SU-DHL-6 (cell line): ENCODE measurements around the gene GDAP1L1.

Experiments used
- H2AFZ ChIP-seq: fragments of 200-600 bp; sonication (generic); 2 replicates; pipeline ENCODE4 v1.6.1; 2014; ENCODE audit warnings: low read depth, mild to moderate bottlenecking, moderate library complexity, mixed read lengths, antibody characterized with exemption, low read length; ENCODE audit not compliant: severe bottlenecking
- H3F3A ChIP-seq: fragments of 200-600 bp; shearing (Covaris generic); 2 replicates; pipeline ENCODE4 v1.6.0; 2016; ENCODE audit warnings: antibody characterized with exemption, mild to moderate bottlenecking; ENCODE audit not compliant: insufficient read depth
- H3K27ac ChIP-seq: fragments of 200-600 bp; sonication (generic); 2 replicates; pipeline ENCODE4 v1.5.1; 2016; ENCODE audit warnings: low read depth, mild to moderate bottlenecking, low read length, moderate library complexity, mixed read lengths
- H3K27me3 ChIP-seq: fragments of 200-600 bp; sonication (generic), shearing (Covaris generic); 2 replicates; pipeline ENCODE4 v1.6.0; 2014; ENCODE audit warnings: mild to moderate bottlenecking, low read length
- H3K36me3 ChIP-seq: fragments of 200-600 bp; sonication (generic); 2 replicates; pipeline ENCODE4 v1.6.1; 2014; ENCODE audit warnings: mild to moderate bottlenecking, low read length, mixed read lengths
- H3K4me2 ChIP-seq: fragments of 300-600, 200-600 bp; shearing (Covaris generic), sonication (generic); 2 replicates; pipeline ENCODE4 v1.6.0; 2014; ENCODE audit warnings: low read length, low read depth, mild to moderate bottlenecking; ENCODE audit not compliant: poor library complexity, severe bottlenecking
- H3K4me3 ChIP-seq: fragments of 200-600 bp; sonication (generic); 2 replicates; pipeline ENCODE4 v1.5.1; 2014; ENCODE audit warnings: antibody characterized with exemption, low read length, mild to moderate bottlenecking, mixed read lengths; ENCODE audit not compliant: insufficient read depth, poor library complexity, severe bottlenecking
- H3K79me2 ChIP-seq: fragments of 200-600 bp; sonication (generic); 2 replicates; pipeline ENCODE4 v1.6.1; 2014; ENCODE audit warnings: mild to moderate bottlenecking, low read length, moderate library complexity; ENCODE audit not compliant: insufficient read depth
- H3K9ac ChIP-seq: fragments of 200-600 bp; sonication (generic); 2 replicates; pipeline ENCODE4 v1.7.0; 2014; ENCODE audit warnings: mild to moderate bottlenecking, low read length
- H3K9me2 ChIP-seq: fragments of 200-600 bp; sonication (generic); replicated peaks from 2 replicates; pipeline ENCODE4 v1.6.1; 2014; ENCODE audit warnings: low read length; ENCODE audit not compliant: insufficient read depth
- H3K9me3 ChIP-seq: fragments of 200-600 bp; sonication (generic); 2 replicates; pipeline ENCODE4 v1.6.1; 2014; ENCODE audit warnings: low read length, mixed read lengths; ENCODE audit not compliant: insufficient read depth
- H4K20me1 ChIP-seq: fragments of 200-600 bp; sonication (generic); 2 replicates; pipeline ENCODE4 v1.6.1; 2014; ENCODE audit warnings: low read depth, mild to moderate bottlenecking, antibody characterized with exemption, low read length, moderate library complexity, mixed read lengths
- CTCF ChIP-seq: fragments of 200-600 bp; sonication (generic); IDR thresholded peaks from one replicate; pipeline ENCODE4 v1.5.1; 2017; ENCODE audit warnings: antibody characterized with exemption, mild to moderate bottlenecking, low read length, moderate library complexity; ENCODE audit not compliant: insufficient read depth, poor library complexity, severe bottlenecking
- EZH2phosphoT487 ChIP-seq: fragments of 200-600 bp; sonication (generic), shearing (Covaris generic); conservative IDR thresholded peaks from 2 replicates; pipeline ENCODE4 v1.6.1; 2018; ENCODE audit warnings: mild to moderate bottlenecking, antibody characterized with exemption, low read length, moderate library complexity, mixed read lengths

The GDAP1L1 gene

GRCh38 chr20:44215125-44215524 is 32.0 kb upstream of the GDAP1L1 start:
- H3K4me2 ChIP-seq, result no peak overlapping the region
- H2AFZ ChIP-seq, result no peak overlapping the region
- H3K9ac ChIP-seq, result no peak overlapping the region
- H3K4me3 ChIP-seq, result no peak overlapping the region
- H3F3A ChIP-seq, result no peaks in the 10 kb centered on the region
- no peaks in the 10 kb centered on the region for H3K27me3 ChIP-seq
- no peaks in the 10 kb centered on the region for H3K36me3 ChIP-seq
- no peaks in the 10 kb centered on the region for H4K20me1 ChIP-seq
- H3K9me2 ChIP-seq, result no peaks in the 10 kb centered on the region
- H3K27ac ChIP-seq, result no peak overlapping the region
- H3K9me3 ChIP-seq, result no peaks in the 10 kb centered on the region
- peaks cover 2% of the 10 kb centered on the region for H3K79me2 ChIP-seq
- TF ChIP-seq EZH2phosphoT487, result no peak
- peak; percentile 58 for TF ChIP-seq CTCF

GRCh38 chr20:44217342-44218092 is 29.6 kb upstream of the GDAP1L1 start:
- Histone ChIP-seq H4K20me1 (no peaks in the 10 kb centered on the region), H3K36me3 (no peaks in the 10 kb centered on the region), H3K9me2 (no peaks in the 10 kb centered on the region), H3K27me3 (no peaks in the 10 kb centered on the region), H3K27ac (no peak overlapping the region), H3K9ac (no peak overlapping the region), H3K9me3 (no peaks in the 10 kb centered on the region), H3K79me2 (no peaks in the 10 kb centered on the region), H3K4me3 (no peak overlapping the region), H2AFZ (no peak overlapping the region), H3K4me2 (no peak overlapping the region), H3F3A (no peaks in the 10 kb centered on the region)
- TF ChIP-seq EZH2phosphoT487, result no peak
- peak; percentile 86 for TF ChIP-seq CTCF

- Histone ChIP-seq H3K9ac (no peak overlapping the region), H3K9me3 (no peaks in the 10 kb centered on the region), H3K27me3 (no peaks in the 10 kb centered on the region), H3K9me2 (no peaks in the 10 kb centered on the region), H3K4me2 (no peak overlapping the region), H2AFZ (no peak overlapping the region), H3F3A (no peaks in the 10 kb centered on the region), H3K27ac (no peak overlapping the region), H4K20me1 (no peaks in the 10 kb centered on the region), H3K36me3 (no peaks in the 10 kb centered on the region), H3K79me2 (no peaks in the 10 kb centered on the region), H3K4me3 (no peak overlapping the region)
- TF ChIP-seq CTCF, result no peak
- no peak for TF ChIP-seq EZH2phosphoT487
Observed at GRCh38 chr20:44218446-44218845, 28.7 kb upstream of the GDAP1L1 start.
